G401 (cell line): Measurements from ENCODE around the gene NAP1L4. TPM values are rescaled to one million over a fixed set of nuclear protein-coding genes. Genes with fewer than 3 reads are reported as not detected.

Experiments used
- DNase-seq: peaks from one replicate; pipeline ENCODE4 v3.0.0-alpha.2; 2015; ENCODE audit warnings: low spot score
- in situ Hi-C: cut with HindIII; loops from 2 replicates; pipeline ENCODE4 v1.10.0; 2016; ENCODE audit warnings: low sequenced_read_pairs, mixed read lengths
- total RNA-seq: library from RNA; depleted of rRNA; stranded (reverse); fragments of >200 nt; shearing (Covaris generic); gene quantifications from 2 replicates; pipeline ENCODE4 v1.2.3, GENCODE V29; 2014; rRNA removed

The NAP1L4 gene
- total RNA-seq, 1 experiment from 2014 or later: 291 TPM

DNA sequence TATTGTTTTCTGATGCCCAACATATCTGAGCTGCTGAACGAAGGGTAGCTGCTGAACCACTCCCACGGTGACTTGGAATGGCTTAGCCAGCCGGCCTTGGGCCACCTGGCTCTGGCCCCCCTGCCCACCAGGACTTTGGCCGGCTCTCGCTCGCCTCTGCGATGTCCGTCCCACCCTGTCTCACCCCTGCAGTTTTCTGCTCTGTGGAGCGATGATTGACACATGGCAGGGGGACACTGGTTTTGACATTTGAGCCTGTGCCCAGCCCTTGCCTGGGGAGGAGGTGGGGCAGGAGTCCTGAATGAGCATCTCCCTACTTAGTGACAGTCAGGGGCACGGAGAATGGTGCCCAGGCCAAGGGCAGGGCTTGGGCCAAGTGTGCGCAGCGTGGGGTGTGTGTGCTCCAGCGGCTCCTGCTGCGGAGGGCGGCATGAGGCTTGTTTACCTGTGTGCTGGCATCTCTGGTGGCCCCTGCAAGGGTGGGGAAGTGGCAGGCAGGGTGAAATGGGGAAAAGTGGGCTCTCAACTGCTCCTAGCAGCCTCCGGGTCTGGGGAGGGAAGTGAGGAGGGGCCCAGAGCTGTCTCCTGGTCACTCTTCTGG lies 90.8 kb downstream of the NAP1L4 start:
- in situ Hi-C loops: no loop called here
- DNase-seq: no peak

DNA sequence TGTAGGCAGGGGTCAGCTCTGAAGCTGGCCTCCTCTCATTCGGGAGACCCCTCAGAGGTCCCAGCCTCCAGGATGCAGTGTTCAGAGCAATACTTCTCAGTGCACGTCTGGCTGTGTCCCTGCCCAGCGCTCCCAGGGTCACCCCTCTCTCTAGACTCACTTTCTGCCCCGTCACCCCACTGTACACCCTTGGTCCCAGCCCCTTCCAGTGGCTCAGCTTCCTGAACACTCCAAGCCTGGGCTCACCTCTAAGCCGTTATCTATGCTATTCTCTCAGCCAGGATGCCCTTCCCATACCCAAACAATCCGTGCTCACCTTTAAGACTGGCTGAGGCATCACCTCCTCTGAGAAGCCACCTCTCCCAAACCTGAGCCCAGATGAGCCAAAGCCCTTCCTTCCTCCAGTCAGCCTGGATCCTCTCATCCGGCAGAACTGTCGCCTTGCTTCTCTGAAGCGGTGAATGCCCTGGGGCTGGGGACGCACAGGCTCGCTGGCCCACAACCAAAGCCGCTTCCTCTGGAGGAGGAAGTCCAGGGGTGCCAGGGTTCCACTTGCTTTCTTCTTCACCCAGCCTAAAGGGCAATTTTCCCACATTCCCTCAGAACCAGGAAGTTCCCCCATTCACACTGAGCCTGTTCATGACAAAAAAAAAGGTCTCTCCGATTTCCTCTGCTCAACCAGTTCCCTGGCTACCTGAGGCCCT lies 92.9 kb downstream of the NAP1L4 start:
- no peak for DNase-seq
- in situ Hi-C loops: no loop called here

DNA sequence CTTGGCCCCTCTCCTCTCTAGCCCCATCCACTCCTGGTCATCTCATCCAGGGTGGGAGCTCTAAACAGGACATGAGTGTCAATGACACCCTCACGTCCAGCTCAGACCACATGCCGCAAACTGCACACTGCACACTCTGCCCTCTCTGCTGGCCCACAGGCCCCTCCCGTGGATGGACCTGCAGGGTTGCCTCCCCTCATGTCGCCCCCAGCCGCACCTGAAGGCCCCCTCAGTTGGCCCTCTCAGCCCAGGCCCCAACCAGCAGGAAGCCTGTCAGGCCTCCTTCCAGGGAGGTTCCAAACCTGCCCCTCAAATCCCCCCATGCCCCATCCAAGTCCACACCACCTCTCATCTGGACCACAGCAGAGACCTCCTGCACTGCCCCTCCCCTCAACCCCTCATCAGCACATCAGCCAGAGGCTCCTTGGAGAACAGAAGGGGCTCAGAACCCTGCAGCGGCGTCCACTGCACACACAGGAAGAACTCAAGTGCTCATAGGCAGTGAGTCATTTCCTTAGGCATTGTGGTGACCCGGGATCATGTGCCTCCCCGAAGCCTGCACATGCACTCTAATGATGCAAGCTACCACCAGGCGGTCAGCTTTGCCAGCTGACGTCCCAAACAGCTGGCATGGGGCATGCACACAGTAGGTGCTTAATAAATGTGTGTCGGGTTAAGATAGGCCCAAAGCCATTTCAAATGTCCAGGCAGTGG lies 93.6 kb downstream of the NAP1L4 start:
- DNase-seq: no peak
- in situ Hi-C loops: no loop called here

DNA sequence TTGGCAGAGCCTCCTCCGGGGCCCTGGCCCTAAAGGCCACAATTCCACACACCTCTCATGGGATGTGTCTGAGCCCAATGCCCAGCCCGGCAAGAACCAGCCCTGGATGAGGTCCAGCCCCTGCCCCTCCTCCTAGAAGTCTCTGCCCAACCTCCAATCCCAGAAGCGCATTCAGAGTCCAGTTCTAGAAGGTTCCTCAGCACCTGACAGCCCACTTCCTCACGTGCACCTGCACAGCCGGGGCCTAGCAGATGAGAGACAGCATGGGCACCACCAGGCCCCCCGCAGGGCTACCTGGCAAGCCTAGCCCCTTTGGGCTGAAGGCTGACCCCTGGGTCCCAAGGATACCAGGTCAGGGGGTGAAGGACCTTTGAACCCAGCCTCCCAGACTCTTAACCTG lies 95.1 kb downstream of the NAP1L4 start:
- no peak for DNase-seq
- in situ Hi-C loops: no loop called here

DNA sequence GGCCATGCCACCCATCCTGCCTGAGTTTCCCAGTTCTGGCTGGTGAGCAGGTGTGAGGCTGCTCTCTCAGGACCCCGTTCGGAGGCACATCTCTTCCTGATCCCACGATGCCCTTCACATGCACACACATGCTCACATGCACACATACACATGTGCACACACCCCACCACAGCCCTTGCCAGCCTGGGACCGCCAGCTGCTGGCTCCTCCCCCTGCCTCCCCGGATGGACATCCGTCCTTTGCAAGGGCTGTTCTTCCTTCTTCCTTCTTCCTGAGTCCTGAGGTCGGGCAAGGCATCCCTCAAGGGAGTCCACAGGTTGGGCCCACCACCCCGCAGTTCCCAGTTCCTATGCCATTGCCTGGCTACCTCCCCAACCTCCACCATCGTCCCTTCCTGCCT lies 96.1 kb downstream of the NAP1L4 start:
- DNase-seq: no peak
- in situ Hi-C loops: no loop called here

Other genes starting within 250 kb of the NAP1L4 start
- gene CDKN1C, start 106.6 kb downstream of the NAP1L4 start, total RNA-seq: 14.0 and 15.6 TPM in 2 replicates
- 2.2 and 3.1 TPM in 2 replicates for gene PHLDA2, start 62.9 kb downstream of the NAP1L4 start, total RNA-seq
- 23.2 and 24.0 TPM in 2 replicates for gene CARS1, start 65.1 kb upstream of the NAP1L4 start, total RNA-seq
- 13.2 and 16.2 TPM in 2 replicates for gene OSBPL5, start 173.0 kb upstream of the NAP1L4 start, total RNA-seq
- gene MRGPRG, start 226.5 kb upstream of the NAP1L4 start, total RNA-seq: not detected in 2 replicates
- not detected in 2 replicates for gene MRGPRE, start 240.1 kb upstream of the NAP1L4 start, total RNA-seq